Sigmoid colon (tissue), 3 donors: ENCODE data around the gene TBC1D22A.

ENCODE experiments used
- POLR2A ChIP-seq, 2 donors: fragments of 450-650 bp; IDR thresholded peaks; one replicate each; pipeline ENCODE4 v1.6.1; 2016; ENCODE audit warnings: antibody characterized with exemption in 2 of 2, mild to moderate bottlenecking in 2 of 2, moderate library complexity in 2 of 2
- TF ChIP-seq, protein P1 (sequence below), 4 experiments: fragments of 450-650 bp in 3 of 4; fragments of 200-600 bp in 1 of 4; IDR thresholded peaks; one replicate each; pipeline ENCODE4 v1.5.1; 2016 to 2019; ENCODE audit warnings: antibody characterized with exemption in 4 of 4, mild to moderate bottlenecking in 3 of 4, moderate library complexity in 2 of 4

DNA sequence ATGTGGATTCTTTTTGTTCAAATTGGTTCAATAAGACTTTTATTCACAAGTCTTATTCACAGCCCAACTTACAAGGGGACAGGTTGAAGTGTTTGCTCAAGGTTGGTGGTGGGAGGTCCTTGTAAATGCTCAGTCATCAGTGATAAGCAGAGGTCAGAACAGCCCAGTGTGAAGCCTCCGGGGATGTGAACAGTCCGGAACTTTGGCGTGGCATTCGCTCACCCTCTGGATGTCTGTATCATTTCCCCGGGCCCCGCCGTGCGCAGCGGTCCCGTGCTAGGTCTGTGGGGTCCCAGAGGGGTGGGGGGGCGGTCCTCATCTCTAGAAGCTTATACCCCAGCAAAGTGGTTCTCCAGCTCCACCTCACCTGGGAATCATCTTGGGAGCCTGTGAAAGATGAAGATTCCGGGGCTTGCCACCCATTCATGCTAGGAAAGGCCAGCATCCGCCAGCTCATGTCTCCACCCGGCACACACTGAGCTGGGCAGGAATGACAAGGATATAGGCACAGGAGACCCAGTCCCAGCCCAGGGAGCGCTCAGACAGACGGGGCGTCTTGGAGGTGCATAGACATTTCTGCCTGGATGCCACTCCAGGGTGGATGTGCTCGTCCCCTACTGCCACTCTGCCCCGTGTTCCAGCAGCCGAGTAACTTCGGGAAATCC is 327.5 kb downstream of the TBC1D22A start:
- TF ChIP-seq, protein P1, sequence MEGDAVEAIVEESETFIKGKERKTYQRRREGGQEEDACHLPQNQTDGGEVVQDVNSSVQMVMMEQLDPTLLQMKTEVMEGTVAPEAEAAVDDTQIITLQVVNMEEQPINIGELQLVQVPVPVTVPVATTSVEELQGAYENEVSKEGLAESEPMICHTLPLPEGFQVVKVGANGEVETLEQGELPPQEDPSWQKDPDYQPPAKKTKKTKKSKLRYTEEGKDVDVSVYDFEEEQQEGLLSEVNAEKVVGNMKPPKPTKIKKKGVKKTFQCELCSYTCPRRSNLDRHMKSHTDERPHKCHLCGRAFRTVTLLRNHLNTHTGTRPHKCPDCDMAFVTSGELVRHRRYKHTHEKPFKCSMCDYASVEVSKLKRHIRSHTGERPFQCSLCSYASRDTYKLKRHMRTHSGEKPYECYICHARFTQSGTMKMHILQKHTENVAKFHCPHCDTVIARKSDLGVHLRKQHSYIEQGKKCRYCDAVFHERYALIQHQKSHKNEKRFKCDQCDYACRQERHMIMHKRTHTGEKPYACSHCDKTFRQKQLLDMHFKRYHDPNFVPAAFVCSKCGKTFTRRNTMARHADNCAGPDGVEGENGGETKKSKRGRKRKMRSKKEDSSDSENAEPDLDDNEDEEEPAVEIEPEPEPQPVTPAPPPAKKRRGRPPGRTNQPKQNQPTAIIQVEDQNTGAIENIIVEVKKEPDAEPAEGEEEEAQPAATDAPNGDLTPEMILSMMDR (IDR thresholded peaks at IDR 0.05) = no peak
- no peak for TF ChIP-seq POLR2A (IDR thresholded peaks at IDR 0.05)
